HG02938 (cell line): ENCODE data around the gene PRKAG2.

Source experiments
- ATAC-seq: cut with Tn5 transposase; IDR thresholded peaks from one replicate; pipeline ENCODE4 v1.9.1; 2021; ENCODE audit warnings: mild to moderate bottlenecking, moderate library complexity; ENCODE audit not compliant: unreplicated experiment

PRKAG2 gene

DNA sequence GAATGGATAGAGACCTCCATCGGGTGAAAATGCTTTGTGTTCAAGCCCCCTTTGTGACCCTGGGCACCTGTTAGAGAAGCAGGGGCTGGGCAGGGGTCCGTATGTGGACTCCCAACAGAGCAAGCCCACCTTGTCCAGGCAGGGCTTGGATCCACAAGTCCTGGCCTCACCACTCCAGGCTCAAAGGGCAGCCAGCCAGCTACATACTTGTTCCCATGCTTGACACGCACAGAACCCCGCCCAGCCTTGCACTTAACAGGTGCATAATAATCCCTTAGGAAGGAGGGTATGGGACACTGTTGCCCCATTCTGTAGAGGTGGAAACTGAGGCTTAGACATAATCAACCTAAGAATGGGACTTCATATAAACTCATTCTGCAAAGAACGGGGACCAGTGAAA lies 160.6 kb downstream of the PRKAG2 start:
- no peak for ATAC-seq

DNA sequence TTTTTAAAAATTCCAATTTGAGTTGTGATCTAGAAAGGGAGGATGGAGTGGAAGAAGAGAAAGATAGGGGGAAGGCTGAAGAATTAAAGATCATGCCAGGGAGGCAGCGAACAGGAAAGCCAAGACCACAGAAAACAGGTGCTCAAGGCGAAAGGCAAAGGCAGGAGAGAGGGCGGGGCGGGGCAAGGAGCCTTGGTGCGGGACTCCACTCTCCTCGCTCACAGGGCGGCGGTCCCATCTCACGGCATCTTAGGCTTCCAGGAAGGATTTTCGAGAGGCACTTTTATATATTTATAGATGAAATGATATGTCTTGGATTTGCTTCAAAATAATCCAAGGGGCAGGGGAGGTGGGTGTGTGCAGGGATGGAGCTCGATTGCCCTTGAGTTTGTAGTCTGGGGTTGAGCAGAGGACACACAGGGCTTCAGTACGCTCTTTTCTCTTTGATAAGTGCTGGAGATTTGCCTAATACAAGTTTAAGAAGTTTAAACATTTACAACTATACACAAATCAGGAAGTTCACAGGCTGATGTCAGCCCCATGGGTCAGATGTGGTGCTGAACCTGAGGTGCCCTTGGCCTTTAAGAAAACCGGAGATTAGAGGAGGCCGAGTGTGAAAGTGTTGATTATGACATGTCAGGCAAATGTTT lies 161.1 kb downstream of the PRKAG2 start:
- ATAC-seq = no peak

DNA sequence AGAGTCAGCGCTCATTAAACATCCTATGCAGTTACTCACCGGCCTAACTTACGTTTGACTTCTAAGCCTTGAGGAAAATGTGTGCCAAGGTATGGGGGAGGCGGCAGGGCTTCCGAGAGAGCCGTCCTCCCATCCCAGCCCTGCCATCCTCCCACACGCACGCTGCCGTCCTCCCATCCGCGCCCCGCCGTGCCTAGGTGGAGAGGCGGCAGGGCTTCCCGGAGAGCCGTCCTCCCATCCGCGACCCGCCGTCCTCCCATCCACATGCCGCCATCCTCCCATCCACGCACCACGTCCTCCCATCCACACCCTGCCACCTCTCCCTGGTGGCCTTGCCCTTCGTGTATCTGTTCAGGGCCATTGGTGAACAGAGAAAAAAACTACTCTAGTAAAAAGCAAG lies 162.7 kb downstream of the PRKAG2 start:
- no peak for ATAC-seq

DNA sequence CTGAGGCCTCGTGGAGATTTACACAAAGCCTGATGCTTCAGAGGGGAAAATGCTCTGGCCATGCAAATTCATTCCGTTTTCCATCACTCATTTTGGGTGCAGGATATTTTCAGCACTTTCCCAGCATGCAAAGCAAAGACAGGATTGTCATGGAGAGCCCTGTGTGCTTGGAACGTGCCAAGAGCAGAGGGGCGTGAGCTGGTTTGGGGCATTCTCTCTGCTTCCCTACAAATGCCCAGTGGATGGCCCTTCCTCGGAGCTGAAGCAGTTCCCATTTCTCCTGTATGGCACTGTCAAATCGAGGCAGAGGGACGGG lies 164.1 kb downstream of the PRKAG2 start:
- no peak for ATAC-seq

GRCh38 chr7:151711906-151712809 lies 164.8 kb downstream of the PRKAG2 start:
- no peak for ATAC-seq

DNA sequence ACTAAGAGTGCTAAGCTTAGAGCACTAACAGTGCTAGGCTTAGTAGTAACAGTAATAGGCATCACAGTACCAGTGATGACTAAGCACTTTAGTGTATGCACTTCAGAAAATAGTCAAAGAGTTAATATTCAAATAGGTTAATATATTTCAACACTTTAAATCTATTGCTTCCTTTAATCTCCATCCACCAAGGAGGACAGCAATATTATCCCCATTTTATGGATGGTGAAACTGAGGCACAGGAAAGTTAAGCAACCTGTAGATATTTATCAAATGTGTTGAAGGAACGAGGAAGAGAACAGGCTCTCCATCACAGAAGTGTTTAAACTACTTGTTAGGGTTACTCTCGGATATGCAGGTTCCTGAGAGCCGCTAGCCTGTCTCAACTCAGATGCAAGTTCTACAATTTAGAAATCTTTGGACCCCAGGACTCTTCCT lies 165.5 kb downstream of the PRKAG2 start:
- ATAC-seq = no peak

- no peak for ATAC-seq
These were observed 166.1 kb downstream of the PRKAG2 start for GRCh38 chr7:151710646-151711434.

DNA sequence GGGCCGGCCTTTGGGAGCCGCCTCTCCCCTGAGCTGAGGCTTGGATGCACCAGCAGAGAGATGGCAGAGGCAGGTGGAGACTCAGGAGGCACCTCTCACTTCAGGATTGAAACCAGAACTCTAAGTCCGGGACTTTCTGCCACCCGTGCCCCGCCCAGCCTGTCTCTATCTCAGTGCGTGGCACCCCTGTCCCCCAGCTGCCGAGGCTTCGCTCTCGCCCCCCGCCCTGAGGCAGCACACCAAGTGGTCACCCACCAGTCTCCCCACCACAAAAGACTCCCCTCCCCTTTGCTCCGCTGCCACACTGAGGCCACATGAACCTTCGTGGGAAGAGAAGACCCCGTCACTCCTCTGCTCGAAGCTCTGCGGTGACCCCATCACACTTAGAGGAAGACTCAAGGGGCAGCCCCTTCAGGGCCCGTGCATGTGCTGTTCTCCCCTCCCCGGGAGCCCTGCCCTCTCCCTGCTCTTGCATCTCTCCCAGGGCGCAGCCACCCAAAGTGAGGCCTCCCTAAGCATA lies 166.7 kb downstream of the PRKAG2 start:
- no peak for ATAC-seq

- no peak for ATAC-seq
These were observed 167.5 kb downstream of the PRKAG2 start for GRCh38 chr7:151709141-151710038.

DNA sequence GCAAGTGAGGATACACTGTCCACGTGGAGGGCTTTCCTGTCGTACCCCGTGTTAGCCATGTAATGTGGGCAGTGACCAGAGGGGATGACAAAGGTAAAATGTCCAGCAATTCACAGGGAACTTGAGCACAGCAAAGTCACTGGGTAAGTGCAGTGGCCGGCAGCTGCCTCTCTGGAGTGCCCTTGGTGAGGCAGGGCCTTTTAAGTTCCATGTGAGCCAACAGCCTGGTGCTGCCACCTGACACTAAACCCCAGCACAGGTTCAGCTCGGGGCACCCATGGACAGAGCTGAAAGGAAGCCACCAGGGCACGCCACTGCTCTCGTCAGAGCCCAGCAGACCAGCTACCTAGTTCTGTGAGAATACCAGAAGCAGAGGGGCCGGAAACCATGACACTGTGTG lies 168.3 kb downstream of the PRKAG2 start:
- ATAC-seq = no peak

GRCh38 chr7:151707757-151708156 lies 169.2 kb downstream of the PRKAG2 start:
- no peak for ATAC-seq

- ATAC-seq = no peak
These were observed 169.8 kb downstream of the PRKAG2 start for GRCh38 chr7:151707105-151707469.

GRCh38 chr7:151706277-151707104 lies 170.4 kb downstream of the PRKAG2 start:
- ATAC-seq = no peak

DNA sequence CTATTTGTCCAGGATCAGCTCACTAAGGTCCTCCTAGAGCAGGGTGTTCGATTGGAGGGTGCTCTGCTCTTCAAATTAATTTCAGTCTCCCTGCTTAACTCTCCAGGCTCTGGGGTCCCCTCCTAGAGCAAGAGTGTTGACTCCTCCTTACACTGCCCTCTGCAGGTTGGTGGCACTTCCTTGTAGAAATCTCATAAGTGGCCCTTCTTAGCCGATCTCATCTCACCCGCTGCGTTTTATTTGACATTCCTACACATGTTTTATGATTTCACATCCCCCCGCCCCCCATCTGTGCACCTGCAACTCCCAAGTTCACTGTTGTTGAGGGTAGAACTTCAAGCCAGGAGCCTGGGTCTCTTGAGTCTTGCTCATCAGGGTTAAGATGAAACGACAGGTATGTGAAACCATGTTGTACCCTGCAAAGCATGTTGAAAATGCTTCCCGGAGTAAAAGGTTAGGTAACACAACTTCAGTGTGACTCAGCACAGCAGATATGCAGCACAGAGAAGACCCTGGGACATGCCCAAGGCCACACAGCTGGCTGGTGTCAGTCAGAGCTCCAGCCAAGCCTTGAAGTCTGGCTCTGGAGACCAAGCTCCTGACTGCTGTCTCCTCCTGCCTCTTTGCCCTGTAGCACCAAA lies 171.2 kb downstream of the PRKAG2 start:
- no peak for ATAC-seq

- ATAC-seq = no peak
These were observed 171.8 kb downstream of the PRKAG2 start for GRCh38 chr7:151704960-151705635.

DNA sequence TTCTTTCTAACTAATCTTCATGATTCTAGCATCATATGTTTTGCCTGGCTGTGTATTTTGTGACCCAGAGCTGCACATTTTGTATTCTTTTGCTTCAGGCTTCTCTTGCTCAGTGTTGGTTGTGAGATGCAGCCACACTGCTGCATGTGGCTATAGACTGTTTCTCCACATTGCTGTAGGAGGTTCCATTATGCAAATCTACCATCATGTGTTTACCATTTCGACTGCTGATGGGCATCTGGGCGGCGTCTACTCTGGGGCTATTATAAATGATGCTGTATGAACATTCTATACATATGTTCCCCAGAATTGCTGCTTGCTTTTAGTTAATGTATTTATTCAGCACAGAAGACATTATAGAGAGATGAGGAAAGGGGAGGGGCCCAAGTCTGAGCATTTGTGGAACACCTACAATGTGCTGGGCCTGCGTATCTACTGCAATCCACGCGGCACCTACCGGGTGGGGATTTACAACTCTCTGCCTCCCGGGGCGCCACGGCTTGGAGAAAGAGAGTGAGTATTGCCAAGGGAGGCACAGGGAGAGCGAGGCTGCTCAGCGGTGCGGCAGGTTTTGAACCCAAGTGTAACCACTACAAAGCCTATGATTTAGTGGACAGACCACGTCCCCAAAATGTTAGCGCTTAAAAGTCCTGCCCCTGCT lies 172.5 kb downstream of the PRKAG2 start:
- no peak for ATAC-seq

- ATAC-seq = no peak
These were observed 174.0 kb downstream of the PRKAG2 start for GRCh38 chr7:151702961-151703360.

- ATAC-seq = no peak
These were observed 176.2 kb downstream of the PRKAG2 start for GRCh38 chr7:151700586-151701165.
